Mammary epithelial cell (primary cell): ENCODE data around the gene POU3F1.

Source experiments
- CTCF ChIP-seq, 2 donors: IDR thresholded peaks in 1 of 2; conservative IDR thresholded peaks in 1 of 2; 2 replicates each; pipeline ENCODE4 v1.5.1; 2011 to 2012; ENCODE audit warnings: inconsistent platforms in 2 of 2, low read length in 2 of 2, mild to moderate bottlenecking in 2 of 2, control low read depth in 1 of 2, low read depth in 1 of 2; ENCODE audit not compliant: insufficient read depth in 1 of 2; ENCODE audit errors: extremely low read depth in 1 of 2
- EZH2 ChIP-seq: IDR thresholded peaks from 2 replicates; pipeline ENCODE4 v1.6.1; 2012; ENCODE audit warnings: low read length, inconsistent platforms, borderline replicate concordance

GRCh38 chr1:38046333-38046883, at the start of gene POU3F1:
- no peak for TF ChIP-seq EZH2
- TF ChIP-seq CTCF (conservative IDR thresholded peaks at IDR 0.05 in 1 of 2, IDR thresholded peaks at IDR 0.05 in 1 of 2; ENCODE audit: extremely low read depth in 1 of 2, insufficient read depth in 1 of 2, low read depth in 1 of 2, low read length in 2 of 2): no peak
